Lung (tissue), 12 donors: ENCODE results near the gene TMEM167B. TPM values are rescaled to one million over a fixed set of nuclear protein-coding genes. Genes with fewer than 3 reads are reported as not detected.

Experiments used
- ATAC-seq: fragments of 200-7000 bp; cut with Tn5 transposase; one replicate; pipeline ENCODE4 v1.9.1; 2020; ENCODE audit warnings: moderate number of reproducible peaks; ENCODE audit not compliant: insufficient read depth, low FRiP score
- DNase-seq, 3 donors: peaks; one replicate each; pipeline ENCODE4 v3.0.0-alpha.2; 2013 to 2017
- H3K27ac ChIP-seq, 2 donors: one replicate each; pipeline ENCODE4 v1.5.1; 2013; ENCODE audit warnings: mild to moderate bottlenecking in 2 of 2, moderate library complexity in 2 of 2, control low read depth in 1 of 2, inconsistent platforms in 1 of 2, low read depth in 1 of 2, low read length in 1 of 2
- H3K27me3 ChIP-seq, 3 donors: one replicate each; pipeline ENCODE4 v1.5.1; 2013; ENCODE audit warnings: low read length in 2 of 3; ENCODE audit not compliant: control insufficient read depth in 3 of 3, insufficient read depth in 3 of 3
- H3K36me3 ChIP-seq, 4 donors: one replicate each; pipeline ENCODE4 v1.5.1; 2013; ENCODE audit warnings: low read length in 4 of 4, mild to moderate bottlenecking in 1 of 4, moderate library complexity in 1 of 4; ENCODE audit not compliant: control insufficient read depth in 4 of 4, insufficient read depth in 4 of 4
- H3K4me1 ChIP-seq, 5 donors: one replicate each; pipeline ENCODE4 v1.5.1; 2013; ENCODE audit warnings: low read length in 5 of 5, mild to moderate bottlenecking in 2 of 5, moderate library complexity in 1 of 5; ENCODE audit not compliant: control insufficient read depth in 5 of 5, insufficient read depth in 5 of 5
- H3K4me3 ChIP-seq: one replicate; pipeline ENCODE4 v1.5.1; 2013; ENCODE audit warnings: mild to moderate bottlenecking, control low read depth, moderate library complexity
- H3K9ac ChIP-seq, 2 donors: one replicate each; pipeline ENCODE4 v1.5.1; 2013; ENCODE audit warnings: low read length in 2 of 2, control low read depth in 1 of 2; ENCODE audit not compliant: insufficient read depth in 1 of 2
- H3K9me3 ChIP-seq, 4 donors: one replicate each; pipeline ENCODE4 v1.5.1; 2013; ENCODE audit warnings: low read length in 3 of 4, mild to moderate bottlenecking in 1 of 4, moderate library complexity in 1 of 4; ENCODE audit not compliant: control insufficient read depth in 4 of 4, insufficient read depth in 3 of 4
- WGBS, 2 donors: extraction: QIAGEN DNeasy Blood & Tissue Kit; methylation state at CpG; one replicate each; pipeline ENCODE4 v1.1.7; 2013; 5-methylcytosine and 5-hydroxymethylcytosine counted together
- polyA plus RNA-seq, 2 donors: library from polyadenylated mRNA; stranded (reverse); fragments of 200-250 nt; gene quantifications; one replicate each; pipeline ENCODE4 v1.2.1, GENCODE V29; 2013
- total RNA-seq, 2 donors: library from RNA; depleted of rRNA in 1 of 2; stranded (reverse); fragments of >200 nt in 1 of 2; gene quantifications; one replicate each; pipeline ENCODE4 v1.2.1, GENCODE V29; 2014 to 2021
- TF ChIP-seq, protein P1 (sequence below): IDR thresholded peaks from 2 replicates; pipeline ENCODE4 v1.5.1; 2012; ENCODE audit warnings: mild to moderate bottlenecking; ENCODE audit errors: control extremely low read depth, extremely low read depth
- donor health status: control.
- donor health status: control.
- donor health status: Bipolar disorder and iron deficiency.
- donor health status: healthy.
- donor health status: DM: yes; HTN: yes; CAD: no.

Gene TMEM167B
- total and polyA plus RNA-seq, 4 donors, result 22.5 to 44.6 (median 35.6) TPM

- DNase-seq (no peak), ATAC-seq (no peak)
- TF ChIP-seq, protein P1, sequence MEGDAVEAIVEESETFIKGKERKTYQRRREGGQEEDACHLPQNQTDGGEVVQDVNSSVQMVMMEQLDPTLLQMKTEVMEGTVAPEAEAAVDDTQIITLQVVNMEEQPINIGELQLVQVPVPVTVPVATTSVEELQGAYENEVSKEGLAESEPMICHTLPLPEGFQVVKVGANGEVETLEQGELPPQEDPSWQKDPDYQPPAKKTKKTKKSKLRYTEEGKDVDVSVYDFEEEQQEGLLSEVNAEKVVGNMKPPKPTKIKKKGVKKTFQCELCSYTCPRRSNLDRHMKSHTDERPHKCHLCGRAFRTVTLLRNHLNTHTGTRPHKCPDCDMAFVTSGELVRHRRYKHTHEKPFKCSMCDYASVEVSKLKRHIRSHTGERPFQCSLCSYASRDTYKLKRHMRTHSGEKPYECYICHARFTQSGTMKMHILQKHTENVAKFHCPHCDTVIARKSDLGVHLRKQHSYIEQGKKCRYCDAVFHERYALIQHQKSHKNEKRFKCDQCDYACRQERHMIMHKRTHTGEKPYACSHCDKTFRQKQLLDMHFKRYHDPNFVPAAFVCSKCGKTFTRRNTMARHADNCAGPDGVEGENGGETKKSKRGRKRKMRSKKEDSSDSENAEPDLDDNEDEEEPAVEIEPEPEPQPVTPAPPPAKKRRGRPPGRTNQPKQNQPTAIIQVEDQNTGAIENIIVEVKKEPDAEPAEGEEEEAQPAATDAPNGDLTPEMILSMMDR, result no peak
- no peak overlapping the region for H3K4me3 ChIP-seq
- no peak overlapping the region for H3K9ac ChIP-seq
- H3K27ac ChIP-seq, result no peak overlapping the region
- WGBS, 2 donors, result 70 to 89% methylated on average over 1 of the region's 1 CpG
- H3K27me3 ChIP-seq, result no peaks in the 10 kb centered on the region
- H3K4me1 ChIP-seq, result peaks cover 0 to 2% (median 0%) of the 10 kb centered on the region in 5 donors
- no peaks in the 10 kb centered on the region for H3K36me3 ChIP-seq
- no peaks in the 10 kb centered on the region for H3K9me3 ChIP-seq
Measured at GRCh38 chr1:109045595-109045994, 45.0 kb upstream of the TMEM167B start.

DNA sequence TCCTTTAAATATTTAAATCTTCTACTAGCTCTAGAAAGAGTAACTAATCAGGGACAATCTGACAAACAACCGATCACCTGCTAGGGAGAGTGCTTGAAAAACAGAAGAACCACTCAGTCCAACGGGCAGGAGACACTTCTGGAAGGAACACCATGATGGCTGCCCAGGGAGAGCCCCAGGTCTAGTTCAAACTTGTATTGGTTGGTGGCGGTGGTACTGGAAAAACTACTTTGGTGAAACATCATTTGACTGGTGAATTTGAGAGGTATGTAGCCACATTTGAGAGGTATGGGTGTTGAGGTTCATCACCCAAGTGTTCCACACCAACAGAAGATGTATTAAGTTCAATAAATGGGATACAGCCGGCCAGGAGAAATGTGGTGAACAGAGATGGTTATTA is 43.9 kb upstream of the TMEM167B start:
- H3K36me3 ChIP-seq, result no peaks in the 10 kb centered on the region
- ATAC-seq (no peak), DNase-seq (no peak)
- H3K9me3 ChIP-seq, result no peaks in the 10 kb centered on the region
- H3K4me1 ChIP-seq, result no peaks in the 10 kb centered on the region
- no peak overlapping the region for H3K9ac ChIP-seq
- TF ChIP-seq, protein P1, result no peak
- H3K27me3 ChIP-seq, result no peaks in the 10 kb centered on the region
- WGBS, 2 donors, result 75 to 82% methylated on average over 4 of the region's 4 CpGs
- H3K27ac ChIP-seq, result no peak overlapping the region
- H3K4me3 ChIP-seq, result no peak overlapping the region

GRCh38 chr1:109047339-109047738 is 43.2 kb upstream of the TMEM167B start:
- no peak overlapping the region for H3K27ac ChIP-seq
- no peak overlapping the region for H3K4me3 ChIP-seq
- H3K9ac ChIP-seq, result no peak overlapping the region
- H3K36me3 ChIP-seq, result no peaks in the 10 kb centered on the region
- no peaks in the 10 kb centered on the region for H3K27me3 ChIP-seq
- TF ChIP-seq, protein P1, result no peak
- no peaks in the 10 kb centered on the region for H3K9me3 ChIP-seq
- 86 to 92% methylated on average over 6 of the region's 6 CpGs for WGBS, 2 donors
- H3K4me1 ChIP-seq, result no peaks in the 10 kb centered on the region
- DNase-seq, result no peak
- no peak for ATAC-seq

DNA sequence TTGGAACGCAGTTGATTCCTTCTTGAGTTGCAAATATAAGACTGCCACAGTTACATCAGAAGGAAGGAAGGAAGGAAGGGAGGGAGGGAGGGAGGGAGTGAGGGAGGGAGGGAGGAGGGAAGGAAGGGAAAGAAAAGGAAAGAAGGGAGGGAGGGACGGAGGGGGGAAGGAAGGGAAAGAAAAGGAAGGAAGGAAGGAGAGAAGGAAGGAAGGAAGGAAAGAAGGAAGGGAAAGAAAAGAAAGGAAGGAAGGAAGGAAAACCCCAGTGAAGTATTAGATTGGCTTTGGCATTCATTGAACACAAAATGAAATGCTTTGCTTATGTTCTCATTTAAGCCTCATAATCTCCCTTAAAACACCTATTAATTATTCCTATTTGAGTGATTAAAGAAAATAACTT is 42.2 kb upstream of the TMEM167B start:
- H3K36me3 ChIP-seq, result no peaks in the 10 kb centered on the region
- H3K4me1 ChIP-seq, result no peaks in the 10 kb centered on the region
- no peak for ATAC-seq
- DNase-seq, result no peak
- H3K9ac ChIP-seq, result no peak overlapping the region
- no peaks in the 10 kb centered on the region for H3K9me3 ChIP-seq
- TF ChIP-seq, protein P1, result no peak
- 16 to 28% methylated on average over 2 of the region's 2 CpGs for WGBS, 2 donors
- H3K4me3 ChIP-seq, result no peak overlapping the region
- no peak overlapping the region for H3K27ac ChIP-seq
- H3K27me3 ChIP-seq, result no peaks in the 10 kb centered on the region
